Measurements from ENCODE around the gene ZNF277. TPM values are rescaled to one million over a fixed set of nuclear protein-coding genes. Genes with fewer than 3 reads are reported as not detected.

ZNF277 gene
- total and polyA plus RNA-seq, 4 donors = 11.9 to 47.6 (median 24.9) TPM

DNA sequence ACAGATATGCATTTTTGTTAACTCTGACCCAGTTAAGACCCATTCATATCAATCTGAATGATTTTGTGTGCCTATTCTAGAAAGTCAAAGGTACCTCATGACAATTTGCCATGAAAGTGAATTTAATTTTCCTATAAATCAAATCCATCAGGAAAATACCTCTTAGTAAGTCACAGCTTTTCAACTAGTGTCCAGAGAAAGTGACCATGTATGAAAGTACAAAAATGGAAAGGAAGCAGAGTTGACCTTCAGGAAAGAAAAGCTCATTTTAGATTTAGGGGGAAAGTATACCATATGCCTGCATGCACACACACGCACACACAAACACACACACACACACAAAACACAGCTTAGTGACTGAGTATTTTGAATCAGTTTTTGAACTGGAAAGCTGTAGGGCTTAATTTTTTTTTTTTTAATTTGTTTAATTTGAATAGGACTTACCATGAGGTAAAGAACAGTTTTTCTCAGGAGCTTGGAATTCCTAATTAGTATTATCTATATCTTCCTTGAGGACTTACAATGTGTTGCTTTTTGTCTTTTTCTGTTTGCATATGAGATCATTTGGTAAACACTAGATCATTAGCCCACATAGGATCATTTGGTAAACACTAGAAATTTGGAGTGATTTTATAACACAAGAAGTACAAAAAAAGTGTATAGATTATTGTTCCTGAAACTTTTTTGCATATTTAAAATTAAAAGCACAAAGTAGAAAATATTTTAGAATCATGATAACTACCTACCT is 61.6 kb downstream of the ZNF277 start:
- no peak overlapping the region for H3K9ac ChIP-seq (ENCODE audit: insufficient read depth in 1 of 2, low read length in 2 of 2)
- H3K4me1 ChIP-seq (ENCODE audit: control insufficient read depth in 5 of 5, insufficient read depth in 5 of 5, low read length in 5 of 5) = peaks cover 0 to 14% (median 4%) of the 10 kb centered on the region in 5 donors
- 92 to 97% methylated on average over 1 of the region's 1 CpG for WGBS, 2 donors
- DNase-seq (no peak), ATAC-seq (ENCODE audit: insufficient read depth, low FRiP score) (no peak)
- no peaks in the 10 kb centered on the region for H3K27me3 ChIP-seq (ENCODE audit: control insufficient read depth in 3 of 3, insufficient read depth in 3 of 3, low read length in 2 of 3)
- no peak overlapping the region for H3K4me3 ChIP-seq
- H3K27ac ChIP-seq (ENCODE audit: low read depth in 1 of 2, low read length in 1 of 2) = no peak overlapping the region
- TF ChIP-seq, protein P1, sequence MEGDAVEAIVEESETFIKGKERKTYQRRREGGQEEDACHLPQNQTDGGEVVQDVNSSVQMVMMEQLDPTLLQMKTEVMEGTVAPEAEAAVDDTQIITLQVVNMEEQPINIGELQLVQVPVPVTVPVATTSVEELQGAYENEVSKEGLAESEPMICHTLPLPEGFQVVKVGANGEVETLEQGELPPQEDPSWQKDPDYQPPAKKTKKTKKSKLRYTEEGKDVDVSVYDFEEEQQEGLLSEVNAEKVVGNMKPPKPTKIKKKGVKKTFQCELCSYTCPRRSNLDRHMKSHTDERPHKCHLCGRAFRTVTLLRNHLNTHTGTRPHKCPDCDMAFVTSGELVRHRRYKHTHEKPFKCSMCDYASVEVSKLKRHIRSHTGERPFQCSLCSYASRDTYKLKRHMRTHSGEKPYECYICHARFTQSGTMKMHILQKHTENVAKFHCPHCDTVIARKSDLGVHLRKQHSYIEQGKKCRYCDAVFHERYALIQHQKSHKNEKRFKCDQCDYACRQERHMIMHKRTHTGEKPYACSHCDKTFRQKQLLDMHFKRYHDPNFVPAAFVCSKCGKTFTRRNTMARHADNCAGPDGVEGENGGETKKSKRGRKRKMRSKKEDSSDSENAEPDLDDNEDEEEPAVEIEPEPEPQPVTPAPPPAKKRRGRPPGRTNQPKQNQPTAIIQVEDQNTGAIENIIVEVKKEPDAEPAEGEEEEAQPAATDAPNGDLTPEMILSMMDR (IDR thresholded peaks at IDR 0.05; ENCODE audit: control extremely low read depth, extremely low read depth) = no peak
- no peaks in the 10 kb centered on the region for H3K36me3 ChIP-seq (ENCODE audit: control insufficient read depth in 4 of 4, insufficient read depth in 4 of 4, low read length in 4 of 4)
- H3K9me3 ChIP-seq (ENCODE audit: control insufficient read depth in 4 of 4, insufficient read depth in 3 of 4, low read length in 3 of 4) = peaks cover 0 to 2% (median 0%) of the 10 kb centered on the region in 4 donors

DNA sequence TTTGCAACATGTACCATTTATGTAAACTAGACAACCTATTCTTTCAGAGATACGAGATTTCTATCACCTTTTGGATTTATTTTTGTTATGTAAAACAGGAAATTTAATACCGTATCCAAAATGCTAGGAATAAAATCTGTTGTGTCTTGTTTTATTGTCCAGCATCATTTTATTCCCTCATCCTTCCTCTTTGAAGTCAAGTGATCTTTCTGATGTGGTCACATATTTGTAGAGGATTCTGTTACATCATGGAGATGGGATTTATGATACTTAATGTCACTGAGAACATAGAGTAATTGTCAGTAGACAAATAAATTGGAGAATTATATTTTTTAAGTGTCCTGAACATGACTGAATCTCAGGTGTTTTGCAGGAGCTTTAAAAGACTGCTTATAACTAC is 64.7 kb downstream of the ZNF277 start:
- H3K27me3 ChIP-seq (ENCODE audit: control insufficient read depth in 3 of 3, insufficient read depth in 3 of 3, low read length in 2 of 3) = no peaks in the 10 kb centered on the region
- WGBS, 2 donors = 72 to 74% methylated on average over 2 of the region's 2 CpGs
- DNase-seq = no peak
- no peak overlapping the region for H3K27ac ChIP-seq (ENCODE audit: low read depth in 1 of 2, low read length in 1 of 2)
- no peak overlapping the region for H3K9ac ChIP-seq (ENCODE audit: insufficient read depth in 1 of 2, low read length in 2 of 2)
- H3K4me1 ChIP-seq (ENCODE audit: control insufficient read depth in 5 of 5, insufficient read depth in 5 of 5, low read length in 5 of 5) = peaks cover 0 to 5% (median 0%) of the 10 kb centered on the region in 5 donors
- no peaks in the 10 kb centered on the region for H3K36me3 ChIP-seq (ENCODE audit: control insufficient read depth in 4 of 4, insufficient read depth in 4 of 4, low read length in 4 of 4)
- no peak for ATAC-seq (ENCODE audit: insufficient read depth, low FRiP score)
- peaks cover 0 to 3% (median 0%) of the 10 kb centered on the region in 4 donors for H3K9me3 ChIP-seq (ENCODE audit: control insufficient read depth in 4 of 4, insufficient read depth in 3 of 4, low read length in 3 of 4)
- TF ChIP-seq, protein P1 (IDR thresholded peaks at IDR 0.05; ENCODE audit: control extremely low read depth, extremely low read depth) = no peak
- no peak overlapping the region for H3K4me3 ChIP-seq

DNA sequence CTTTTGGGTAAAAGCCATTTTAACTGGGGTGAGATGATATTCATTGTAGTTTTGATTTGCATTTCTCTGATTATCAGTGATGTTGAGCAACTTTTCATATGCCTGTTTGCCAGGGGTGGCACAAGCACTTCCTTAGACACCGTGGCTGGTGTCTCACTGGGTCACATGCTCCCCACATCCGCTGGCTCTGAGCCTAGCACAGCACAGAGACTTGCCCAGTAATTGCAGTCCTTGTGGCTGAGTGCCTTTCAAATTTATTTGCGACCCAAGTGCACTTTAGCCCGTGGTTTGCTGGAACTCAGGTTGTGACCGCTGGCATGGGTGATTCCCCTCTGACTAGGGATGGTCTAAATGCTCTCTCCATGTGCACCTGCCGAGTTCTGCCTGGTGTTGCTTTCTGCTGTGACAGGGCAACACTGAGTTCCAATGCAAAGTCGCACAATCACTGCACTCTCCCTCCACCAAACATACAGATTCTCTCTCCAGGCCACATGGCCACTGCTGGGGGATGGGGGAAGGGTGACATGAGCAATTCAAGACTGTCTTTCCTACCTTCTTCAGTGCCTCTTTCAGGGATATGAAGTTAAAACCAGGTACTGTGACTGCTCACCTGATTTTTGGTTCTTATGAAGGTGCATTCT is 66.5 kb downstream of the ZNF277 start:
- no peak overlapping the region for H3K27ac ChIP-seq (ENCODE audit: low read depth in 1 of 2, low read length in 1 of 2)
- no peak overlapping the region for H3K4me3 ChIP-seq
- H3K36me3 ChIP-seq (ENCODE audit: control insufficient read depth in 4 of 4, insufficient read depth in 4 of 4, low read length in 4 of 4) = no peaks in the 10 kb centered on the region
- DNase-seq = no peak
- ATAC-seq (ENCODE audit: insufficient read depth, low FRiP score) = no peak
- no peaks in the 10 kb centered on the region for H3K4me1 ChIP-seq (ENCODE audit: control insufficient read depth in 5 of 5, insufficient read depth in 5 of 5, low read length in 5 of 5)
- TF ChIP-seq, protein P1 (IDR thresholded peaks at IDR 0.05; ENCODE audit: control extremely low read depth, extremely low read depth) = no peak
- WGBS, 2 donors = 66 to 73% methylated on average over 7 of the region's 7 CpGs
- H3K9me3 ChIP-seq (ENCODE audit: control insufficient read depth in 4 of 4, insufficient read depth in 3 of 4, low read length in 3 of 4) = peaks cover 0 to 3% (median 0%) of the 10 kb centered on the region in 4 donors
- no peaks in the 10 kb centered on the region for H3K27me3 ChIP-seq (ENCODE audit: control insufficient read depth in 3 of 3, insufficient read depth in 3 of 3, low read length in 2 of 3)
- no peak overlapping the region for H3K9ac ChIP-seq (ENCODE audit: insufficient read depth in 1 of 2, low read length in 2 of 2)

All from lung (tissue), 12 donors.